GM11168 (cell line): ENCODE results near the gene FOXP1.

Experiments used
- in situ Hi-C: fragments of 300-500 bp; cut with MboI; formaldehyde crosslinking; loops from one replicate; pipeline ENCODE4 v1.12.0; 2022; ENCODE audit warnings: low sequenced_read_pairs; ENCODE audit not compliant: unreplicated experiment

The FOXP1 gene

GRCh38 chr3:71208211-71209095 lies 375.1 kb downstream of the FOXP1 start:
- in situ Hi-C loops: no loop called here

GRCh38 chr3:71207632-71208031 lies 375.9 kb downstream of the FOXP1 start:
- in situ Hi-C loops: no loop called here

- in situ Hi-C loops: no loop called here
Measured at GRCh38 chr3:71206305-71207165, 377.0 kb downstream of the FOXP1 start.

GRCh38 chr3:71203727-71204488 lies 379.6 kb downstream of the FOXP1 start:
- in situ Hi-C loops: no loop called here

- in situ Hi-C loops: no loop called here
Measured at GRCh38 chr3:71202848-71203533, 380.5 kb downstream of the FOXP1 start.

GRCh38 chr3:71201939-71202338 lies 381.6 kb downstream of the FOXP1 start:
- in situ Hi-C loops: no loop called here

- in situ Hi-C loops: no loop called here
Measured at GRCh38 chr3:71197841-71198565, 385.5 kb downstream of the FOXP1 start.

GRCh38 chr3:71195492-71195891 lies 388.0 kb downstream of the FOXP1 start:
- in situ Hi-C loops: no loop called here

GRCh38 chr3:71194785-71195184 lies 388.7 kb downstream of the FOXP1 start:
- in situ Hi-C loops: no loop called here

GRCh38 chr3:71191031-71191482 lies 392.5 kb downstream of the FOXP1 start:
- in situ Hi-C loops: no loop called here

GRCh38 chr3:71189480-71189879 lies 394.0 kb downstream of the FOXP1 start:
- in situ Hi-C loops: no loop called here

GRCh38 chr3:71187715-71188114 lies 395.8 kb downstream of the FOXP1 start:
- in situ Hi-C loops: no loop called here

- in situ Hi-C loops: no loop called here
Measured at GRCh38 chr3:71186801-71187200, 396.7 kb downstream of the FOXP1 start.

GRCh38 chr3:71185733-71186455 lies 397.6 kb downstream of the FOXP1 start:
- in situ Hi-C loops: no loop called here

GRCh38 chr3:71184252-71184651 lies 399.3 kb downstream of the FOXP1 start:
- in situ Hi-C loops: no loop called here

- in situ Hi-C loops: no loop called here
Measured at GRCh38 chr3:71183549-71183948, 400.0 kb downstream of the FOXP1 start.

- in situ Hi-C loops: no loop called here
Measured at GRCh38 chr3:71180524-71180923, 403.0 kb downstream of the FOXP1 start.

GRCh38 chr3:71177375-71177774 lies 406.2 kb downstream of the FOXP1 start:
- in situ Hi-C loops: no loop called here

GRCh38 chr3:71176366-71176765 lies 407.2 kb downstream of the FOXP1 start:
- in situ Hi-C loops: no loop called here
